Activated naive CD4-positive, alpha-beta T cell treated with anti-CD3 and anti-CD28 coated beads, Interleukin-2, amount 50 U/mL, for 16 hours (primary cell): ENCODE data around the gene ITGA11.
"Not testable (repeated sequence)": the region's sequence is repeated elsewhere in the genome, so short reads cannot be mapped to it uniquely, and the experiment has no call there.

Experiments used
- DNase-seq: peaks from one replicate; pipeline ENCODE4 v3.0.0-alpha.2; 2020

Gene ITGA11

DNA sequence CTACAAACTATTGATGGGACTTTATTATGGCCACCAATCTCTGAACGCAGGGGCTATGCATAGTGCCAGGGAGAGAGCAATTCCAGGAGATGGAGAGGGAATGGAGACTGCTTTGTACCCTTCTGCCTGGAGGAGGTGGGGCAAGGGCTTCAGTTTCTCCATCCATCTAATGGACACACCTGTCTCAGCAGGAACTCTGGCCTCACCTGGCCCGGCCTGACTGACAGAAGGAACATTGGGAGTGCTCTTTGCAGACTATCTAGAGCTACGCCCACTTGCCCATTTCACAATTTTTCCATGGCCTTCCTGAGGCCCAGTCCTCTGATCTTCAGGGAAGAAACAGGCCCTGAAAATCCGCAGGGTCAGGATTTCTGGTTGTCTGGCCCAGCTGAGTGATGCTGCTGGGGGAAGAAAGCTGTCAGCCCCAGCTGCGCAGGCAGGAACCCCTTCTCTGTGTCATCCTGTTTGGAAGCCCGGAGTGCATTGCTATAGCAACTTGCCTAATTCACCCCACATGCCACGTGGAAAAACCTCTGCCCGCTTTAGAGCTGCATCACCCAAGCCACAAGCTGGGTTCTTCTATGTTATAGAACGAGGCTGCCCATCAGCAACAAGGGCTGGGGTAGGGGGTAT is 6.4 kb downstream of the ITGA11 start:
- no peak for DNase-seq

GRCh38 chr15:68424754-68425390 is 7.1 kb downstream of the ITGA11 start:
- DNase-seq = no peak

GRCh38 chr15:68423359-68424296 is 8.3 kb downstream of the ITGA11 start:
- no peak for DNase-seq

DNA sequence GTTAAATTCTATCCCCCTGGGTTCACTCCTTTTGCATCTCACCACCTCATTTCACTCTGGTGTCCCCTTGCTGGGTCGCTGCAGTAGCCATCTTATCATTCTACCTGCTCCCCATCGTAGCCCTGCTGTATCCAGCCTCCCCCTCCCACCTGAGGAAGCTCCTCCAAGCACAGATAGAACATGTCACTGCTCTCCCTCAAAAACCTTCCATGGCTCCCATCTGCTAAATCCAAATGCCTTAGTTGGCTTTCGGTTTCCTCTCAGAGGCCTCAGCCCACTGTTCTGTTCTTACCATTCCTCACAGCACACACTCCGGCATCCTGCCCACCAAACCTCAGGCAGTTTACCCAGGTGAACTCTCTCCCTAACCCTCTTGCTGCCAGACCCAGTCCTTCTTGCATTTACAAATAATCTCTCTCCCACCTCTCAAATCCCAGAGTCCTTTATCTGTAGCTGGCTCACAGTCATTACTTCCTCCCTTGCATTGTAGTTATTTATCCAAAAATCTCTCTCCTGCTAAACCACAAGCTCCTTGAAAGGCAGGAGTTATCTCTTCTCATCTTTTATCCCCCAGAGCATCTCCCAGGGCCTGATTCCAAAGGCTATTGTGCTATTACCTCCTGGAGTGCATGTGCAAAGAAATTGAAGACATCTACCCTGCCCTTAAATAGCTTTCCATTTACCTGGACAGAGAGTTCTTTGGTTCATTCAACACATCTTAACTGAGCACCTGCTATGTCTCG is 9.4 kb downstream of the ITGA11 start:
- not testable (repeated sequence) for DNase-seq

- no peak for DNase-seq
Observed at GRCh38 chr15:68421798-68422402, 10.1 kb downstream of the ITGA11 start.

GRCh38 chr15:68421115-68421551 is 10.8 kb downstream of the ITGA11 start:
- DNase-seq = no peak

DNA sequence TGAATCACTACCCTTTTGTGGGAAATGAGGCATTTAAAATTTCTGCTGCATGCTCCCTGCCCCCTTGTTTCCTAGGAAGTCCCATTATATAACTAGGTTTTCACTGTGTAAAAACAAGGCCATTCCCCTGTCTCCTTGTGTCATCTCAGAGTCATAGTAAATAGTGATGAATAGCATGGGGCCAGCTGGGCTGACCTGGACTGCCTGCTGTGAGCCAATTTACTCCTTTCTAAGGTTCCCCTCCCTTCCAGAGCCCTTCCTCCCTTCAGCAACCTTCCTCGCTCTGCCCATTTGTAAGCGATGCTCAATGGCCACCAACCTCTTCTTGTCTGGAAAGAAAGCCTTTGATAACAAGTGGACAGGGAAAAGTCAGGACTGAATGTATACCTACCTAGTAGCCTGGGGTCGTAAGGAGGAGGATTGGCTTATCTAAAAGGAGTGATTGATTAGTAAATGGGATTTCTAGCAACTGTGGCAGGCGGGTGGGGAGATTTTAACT is 11.7 kb downstream of the ITGA11 start:
- no peak for DNase-seq

DNA sequence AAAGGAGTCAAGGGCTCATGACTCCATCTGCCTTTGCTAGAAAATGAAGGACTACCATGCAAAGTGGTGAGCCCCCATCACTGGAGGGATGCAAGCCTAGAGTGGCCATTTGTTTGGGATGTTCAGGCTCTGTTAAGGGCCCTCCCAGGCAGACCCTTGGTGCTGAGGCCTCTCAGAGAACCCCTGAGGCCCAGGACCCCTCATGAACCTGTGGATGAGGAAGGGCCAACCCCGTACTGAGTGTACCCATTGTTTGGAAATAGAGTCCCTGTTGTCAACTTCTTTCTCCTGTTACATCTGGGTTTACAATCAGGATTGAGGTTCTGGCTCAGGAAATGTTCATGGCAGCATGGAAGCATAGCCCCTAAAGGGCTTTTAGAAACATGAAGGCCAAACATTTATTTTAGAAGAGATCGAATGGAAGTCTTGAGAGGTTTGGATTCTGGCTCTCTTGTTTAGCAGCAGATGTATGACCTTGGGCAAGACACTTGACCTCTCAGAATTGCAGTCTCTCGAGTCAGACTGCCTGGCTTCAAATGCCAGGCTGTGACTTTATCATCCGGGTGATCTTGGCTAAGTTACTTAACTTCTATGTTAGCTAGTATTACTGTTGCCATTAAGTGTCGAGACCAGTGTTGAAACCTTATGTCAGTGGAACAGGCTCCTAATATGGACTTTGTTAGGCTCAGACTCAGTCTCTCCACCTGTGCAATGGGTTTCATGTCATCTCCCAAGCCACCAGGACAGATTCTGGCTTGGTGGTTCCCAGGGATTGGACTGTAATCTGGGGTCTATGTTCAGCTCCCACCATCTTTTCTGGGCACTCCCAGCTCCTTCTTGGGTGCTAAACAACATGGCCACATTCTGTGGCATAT is 12.4 kb downstream of the ITGA11 start:
- DNase-seq = no peak

GRCh38 chr15:68418611-68419161 is 13.3 kb downstream of the ITGA11 start:
- DNase-seq = no peak

DNA sequence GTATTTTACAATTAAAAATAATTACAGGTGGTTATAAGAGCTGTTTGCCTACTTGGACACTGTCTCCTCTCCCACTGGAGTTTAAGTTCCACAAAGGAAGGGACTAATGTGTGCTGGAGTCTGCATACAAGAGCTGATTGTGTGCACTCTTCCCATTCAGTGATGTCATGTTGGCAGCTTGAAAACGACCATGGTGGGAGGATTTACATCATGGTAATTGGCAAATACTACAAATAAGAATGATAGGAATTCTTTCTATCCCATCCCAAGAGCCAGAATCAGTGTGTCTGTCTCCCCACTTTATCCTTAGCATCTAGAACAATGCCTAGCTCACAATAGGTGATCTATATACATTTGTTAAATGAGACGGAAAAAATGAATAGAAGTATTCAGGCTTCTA is 14.1 kb downstream of the ITGA11 start:
- no peak for DNase-seq

DNA sequence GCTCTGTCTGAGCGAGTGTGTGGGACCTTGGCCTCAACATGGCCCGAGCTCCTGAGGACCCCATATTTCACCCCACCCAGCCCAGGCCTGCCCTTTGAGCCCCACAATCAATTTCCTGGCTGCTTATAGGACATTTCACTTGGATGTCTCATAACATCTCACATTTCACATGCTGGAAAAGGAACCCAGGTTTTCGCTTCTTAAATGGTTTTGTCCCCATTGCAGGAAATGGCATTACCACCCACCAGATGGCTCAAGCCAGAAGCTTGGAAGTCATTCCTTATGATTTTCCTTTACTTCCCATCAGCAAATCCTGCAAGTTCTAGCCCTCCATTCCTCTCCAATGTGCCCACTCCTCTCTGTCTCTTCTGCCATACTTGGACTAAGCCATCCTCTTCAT is 14.9 kb downstream of the ITGA11 start:
- DNase-seq = no peak

GRCh38 chr15:68416158-68416535 is 15.8 kb downstream of the ITGA11 start:
- DNase-seq = no peak

DNA sequence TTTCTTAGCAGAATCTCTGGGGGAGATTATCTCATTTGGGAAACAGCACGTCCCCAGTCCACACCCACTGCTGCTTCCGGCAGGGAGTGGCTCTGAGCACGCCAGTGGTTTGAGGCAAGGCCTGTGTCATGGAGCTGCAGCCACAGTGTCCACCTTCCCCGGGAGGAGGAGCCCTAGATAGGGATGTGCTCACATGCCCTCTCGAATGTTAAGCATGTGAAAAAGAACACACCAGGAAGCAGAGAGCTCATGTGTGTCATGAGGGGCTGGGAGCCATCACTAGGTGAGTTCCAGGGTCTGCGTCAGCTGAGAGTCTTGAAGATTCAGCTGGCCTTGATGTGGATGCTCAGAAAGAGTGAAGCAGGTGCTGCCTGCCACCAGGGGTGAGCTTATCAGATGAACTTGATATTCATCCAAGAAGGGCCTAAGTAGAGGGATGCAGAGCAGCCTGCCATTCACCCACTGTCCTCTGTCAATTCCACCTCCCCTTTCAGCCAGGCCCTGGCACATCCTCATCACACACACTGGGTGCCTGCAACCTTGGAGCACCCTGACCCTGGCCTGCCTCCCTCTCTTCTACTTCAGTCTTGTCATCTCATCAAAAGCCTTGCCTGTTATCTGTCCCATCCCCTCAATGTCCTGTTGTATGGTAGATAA is 16.3 kb downstream of the ITGA11 start:
- DNase-seq = no peak

DNA sequence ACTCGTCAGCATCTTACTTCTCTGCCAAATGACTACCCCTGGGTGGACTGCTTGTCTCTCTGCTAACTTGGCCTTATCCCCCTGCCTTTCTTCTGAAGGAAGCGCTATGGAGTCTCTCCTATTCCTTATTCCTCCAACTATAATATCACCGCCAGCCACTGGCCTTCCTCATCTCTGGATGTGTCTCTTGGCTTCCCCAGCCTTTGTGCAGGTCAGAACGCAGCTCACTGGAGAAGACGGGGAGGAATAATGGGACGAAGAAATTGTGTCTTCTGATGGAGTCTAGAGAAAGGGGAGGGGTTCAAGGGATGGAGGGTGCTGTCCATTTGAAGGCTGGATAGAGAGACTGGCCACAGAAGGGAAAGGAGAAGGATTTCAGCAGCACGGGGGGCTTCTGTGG is 16.9 kb downstream of the ITGA11 start:
- no peak for DNase-seq

GRCh38 chr15:68414591-68414990 is 17.4 kb downstream of the ITGA11 start:
- DNase-seq = no peak

- DNase-seq = no peak
Observed at GRCh38 chr15:68414206-68414555, 17.8 kb downstream of the ITGA11 start.

DNA sequence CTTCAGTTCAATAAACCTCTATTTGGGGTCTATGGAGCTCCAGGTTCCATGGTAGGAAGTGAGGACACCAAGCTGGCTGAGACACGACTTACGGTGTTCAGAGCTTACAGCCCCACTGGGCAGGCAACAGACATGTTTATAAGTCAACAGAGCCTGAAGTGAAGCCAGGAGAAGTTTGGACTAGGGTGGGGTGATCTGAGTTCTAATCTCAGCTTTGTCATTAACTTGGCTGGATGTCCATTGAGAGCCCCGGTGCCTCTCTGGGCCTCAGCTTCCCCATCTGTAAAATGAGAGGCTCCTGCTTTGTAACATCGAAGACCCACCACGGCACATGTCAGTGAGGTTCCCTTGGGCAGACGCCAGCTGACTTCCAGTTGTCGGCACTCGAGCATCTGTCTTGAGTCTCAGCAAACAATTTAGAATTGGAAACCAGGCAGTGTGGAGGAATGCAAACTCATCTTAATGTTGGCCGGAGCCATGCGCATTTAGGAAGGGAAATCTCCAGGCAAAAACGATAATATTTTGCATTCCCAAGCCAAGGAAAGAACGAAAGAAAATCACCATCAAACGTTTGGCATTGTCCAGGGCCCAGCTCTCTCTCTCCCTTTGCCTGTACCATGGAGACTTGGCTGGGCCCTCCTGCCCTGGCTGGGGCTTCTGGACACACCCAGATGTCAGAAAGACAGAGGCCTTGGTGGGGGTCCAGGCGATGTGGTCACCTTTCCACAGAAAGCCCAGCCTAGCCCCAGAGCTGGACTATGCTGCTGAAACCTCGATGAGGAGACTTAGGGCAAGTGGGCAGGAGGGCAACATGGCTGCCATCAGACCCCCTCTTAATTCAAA is 18.4 kb downstream of the ITGA11 start:
- no peak for DNase-seq

DNA sequence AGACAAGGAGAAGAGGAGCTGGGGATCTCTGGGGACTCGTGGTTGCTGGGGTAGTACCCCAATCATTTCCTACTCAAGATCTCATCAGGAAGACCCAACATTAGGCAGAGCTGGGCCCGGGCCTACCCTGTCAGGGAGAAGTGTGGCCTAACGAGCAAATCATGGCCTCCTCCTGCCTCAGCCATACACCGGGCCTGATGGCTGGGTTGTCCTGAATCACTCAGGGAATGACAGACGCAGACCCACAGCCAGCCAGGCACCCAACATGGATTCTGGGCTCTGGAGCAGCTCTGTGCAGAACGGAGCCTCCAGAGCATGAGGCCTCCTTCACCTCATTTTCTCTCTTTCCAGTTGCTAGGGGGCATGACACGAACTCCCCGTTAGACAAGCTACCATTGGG is 19.7 kb downstream of the ITGA11 start:
- DNase-seq = no peak

GRCh38 chr15:68411735-68412134 is 20.2 kb downstream of the ITGA11 start:
- no peak for DNase-seq

DNA sequence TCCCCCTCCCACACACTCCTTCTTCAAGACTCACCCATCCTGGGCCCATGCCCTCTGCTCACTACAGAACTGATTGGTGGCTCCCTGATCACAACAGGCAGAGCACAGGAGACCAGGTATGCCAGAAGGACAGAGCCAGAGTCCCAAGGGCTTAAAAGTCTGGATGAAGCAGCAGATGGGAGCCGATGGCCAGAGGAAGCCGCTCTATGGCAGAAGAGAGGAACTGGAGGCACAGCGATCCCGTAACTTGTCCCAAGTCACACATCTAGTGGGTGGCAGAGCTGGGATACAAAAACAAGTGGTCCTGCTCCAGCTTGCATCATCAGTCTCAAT is 20.7 kb downstream of the ITGA11 start:
- DNase-seq = no peak
